Naive thymus-derived CD4-positive, alpha-beta T cell (primary cell): ENCODE results near the gene NLGN2. TPM values are rescaled to one million over a fixed set of nuclear protein-coding genes. Genes with fewer than 3 reads are reported as not detected.

Experiments
- ATAC-seq: fragments of 150-1000 bp; cut with Tn5 transposase; 2 replicates; pipeline ENCODE4 v1.10.0; 2021; ENCODE audit warnings: mild to moderate bottlenecking, moderate library complexity
- CTCF ChIA-PET: fragments of 350-600 bp; sonication (Branson Sonifier 250); formaldehyde crosslinking; loops from one replicate; lab custom pipeline; 2021; ENCODE audit warnings: antibody characterized with exemption; lab: Charles Lee
- POLR2A ChIA-PET: fragments of 350-600 bp; sonication (Branson Sonifier 250); formaldehyde crosslinking; loops from one replicate; lab custom pipeline; 2021; ENCODE audit warnings: antibody characterized with exemption, inconsistent platforms; lab: Charles Lee
- DNase-seq, 9 donors: peaks; one replicate each; pipeline versions ENCODE4 v3.0.0 to v3.0.0-alpha.2; 2020 to 2022; ENCODE audit warnings: mixed read lengths in 1 of 9
- H3K27ac ChIP-seq: one replicate; pipeline ENCODE4 v1.7.0; 2013; ENCODE audit warnings: mild to moderate bottlenecking, low read depth, low read length, moderate library complexity
- H3K27me3 ChIP-seq, 2 donors: one replicate each; pipeline ENCODE4 v1.7.0; 2013; ENCODE audit warnings: low read length in 2 of 2, mild to moderate bottlenecking in 2 of 2, moderate library complexity in 2 of 2; ENCODE audit not compliant: control insufficient read depth in 2 of 2, insufficient read depth in 2 of 2
- H3K36me3 ChIP-seq, 3 experiments: 1 replicate in 2 of 3; 2 replicates in 1 of 3; pipeline ENCODE4 v1.7.0; 2013; ENCODE audit warnings: low read length in 3 of 3, mild to moderate bottlenecking in 3 of 3, moderate library complexity in 1 of 3; ENCODE audit not compliant: insufficient read depth in 3 of 3, control insufficient read depth in 2 of 3
- H3K4me1 ChIP-seq, 2 donors: one replicate each; pipeline ENCODE4 v1.7.0; 2013; ENCODE audit warnings: low read length in 2 of 2, mild to moderate bottlenecking in 2 of 2, moderate library complexity in 1 of 2; ENCODE audit not compliant: control insufficient read depth in 2 of 2, insufficient read depth in 2 of 2
- H3K4me3 ChIP-seq: 2 replicates; pipeline ENCODE4 v1.7.0; 2013; ENCODE audit warnings: mild to moderate bottlenecking, low read length
- H3K9me3 ChIP-seq, 3 experiments: 1 replicate in 2 of 3; 2 replicates in 1 of 3; pipeline ENCODE4 v1.7.0; 2013; ENCODE audit warnings: low read length in 3 of 3; ENCODE audit not compliant: control insufficient read depth in 2 of 3
- H3K27ac Mint-ChIP-seq, 9 donors: one replicate each; pipeline ENCODE4 v1.8.0; 2020 to 2022; ENCODE audit warnings: mixed read lengths in 9 of 9, mild to moderate bottlenecking in 8 of 9, moderate library complexity in 5 of 9, inconsistent platforms in 2 of 9
- H3K27me3 Mint-ChIP-seq, 5 donors: one replicate each; pipeline ENCODE4 v1.8.0; 2021 to 2022; ENCODE audit warnings: mixed read lengths in 5 of 5, mild to moderate bottlenecking in 1 of 5
- H3K36me3 Mint-ChIP-seq, 5 donors: one replicate each; pipeline ENCODE4 v1.8.0; 2020 to 2022; ENCODE audit warnings: mixed read lengths in 5 of 5, mild to moderate bottlenecking in 3 of 5, inconsistent platforms in 1 of 5
- H3K4me1 Mint-ChIP-seq, 7 donors: one replicate each; pipeline ENCODE4 v1.8.0; 2020 to 2022; ENCODE audit warnings: mixed read lengths in 7 of 7, mild to moderate bottlenecking in 3 of 7, inconsistent platforms in 1 of 7
- H3K4me3 Mint-ChIP-seq, 10 donors: one replicate each; pipeline ENCODE4 v1.8.0; 2020 to 2022; ENCODE audit warnings: mild to moderate bottlenecking in 10 of 10, mixed read lengths in 10 of 10, moderate library complexity in 6 of 10, inconsistent platforms in 2 of 10
- H3K9me3 Mint-ChIP-seq, 11 donors: one replicate each; pipeline ENCODE4 v1.8.0; 2020 to 2022; ENCODE audit warnings: mixed read lengths in 11 of 11, mild to moderate bottlenecking in 4 of 11, inconsistent platforms in 1 of 11, moderate library complexity in 1 of 11
- intact Hi-C, 2 donors: fragments of 100-400 bp; cut with micrococcal nuclease; formaldehyde crosslinking; loops; one replicate each; pipeline ENCODE4 v1.15.1; 2023
- polyA plus RNA-seq, 2 donors: library from polyadenylated mRNA; unstranded; fragments of 300-500 nt; fragmentation: Illumina TruSeq; gene quantifications; one replicate each; pipeline ENCODE4 v1.2.3, GENCODE V29; 2021
- total RNA-seq, 6 experiments: library from RNA in 5 of 6; stranded (reverse) in 5 of 6; gene quantifications; 1 replicate in 5 of 6; 2 replicates in 1 of 6; pipeline ENCODE4 v1.2.3 and lab custom pipeline; 2021 to 2026

Gene NLGN2
- total and polyA plus RNA-seq, 7 experiments from 2014 or later, result 0.20 to 17.8 (median 8.6) TPM

- H3K27me3 ChIP-seq, result no peaks in the 10 kb centered on the region
- no peak overlapping the region for H3K4me3 ChIP-seq
- ChIA-PET POLR2A (interaction anchor here (0.7 to 2.2 kb wide), 6 partner anchors 9 to 239 kb away, joined by 3 to 7 read pairs (median 4); partner anchors contain the start of genes ACAP1, POLR2A and SAT2), CTCF (interaction anchor here (0.7 to 1.0 kb wide), 3 partner anchors 32 to 196 kb away, joined by 3 read pairs; no protein-coding TSS in a partner anchor)
- peak overlapping the region; percentile 17 for H3K27ac ChIP-seq
- DNase-seq (no peak), ATAC-seq (no peak)
- H3K4me1 ChIP-seq, result peaks cover 13 to 32% of the 10 kb centered on the region in 2 donors
- Mint-ChIP-seq H3K4me1 (peaks cover 24 to 44% (median 30%) of the 10 kb centered on the region in 7 donors), H3K9me3 (no peaks in the 10 kb centered on the region), H3K36me3 (peaks cover 0 to 25% (median 18%) of the 10 kb centered on the region in 5 donors), H3K27ac (peak overlapping the region in 2 of 9 donors; percentile 51 to 75), H3K27me3 (no peaks in the 10 kb centered on the region), H3K4me3 (no peak overlapping the region)
- no peaks in the 10 kb centered on the region for H3K9me3 ChIP-seq
- H3K36me3 ChIP-seq, result peaks cover 8 to 64% (median 16%) of the 10 kb centered on the region in 3 experiments
- intact Hi-C loops, result no loop called here
Measured at GRCh38 chr17:7388856-7389255, 18.8 kb upstream of the NLGN2 start.

GRCh38 chr17:7389924-7390910, 17.4 kb upstream of the NLGN2 start:
- Mint-ChIP-seq H3K4me3 (peak overlapping the region in 1 of 10 donors; percentile 3), H3K27me3 (no peaks in the 10 kb centered on the region), H3K4me1 (peaks cover 24 to 43% (median 28%) of the 10 kb centered on the region in 7 donors), H3K27ac (peak overlapping the region in 3 of 9 donors; percentile 18 to 73 (median 72)), H3K36me3 (peaks cover 0 to 25% (median 19%) of the 10 kb centered on the region in 5 donors), H3K9me3 (no peaks in the 10 kb centered on the region)
- intact Hi-C loops, result loop anchor here in 1 of 2 donors (5.0 kb wide), 1 partner anchor 67 kb away; no protein-coding TSS in a partner anchor
- Histone ChIP-seq H3K27me3 (no peaks in the 10 kb centered on the region), H3K4me3 (no peak overlapping the region), H3K9me3 (no peaks in the 10 kb centered on the region), H3K4me1 (peaks cover 7 to 25% of the 10 kb centered on the region in 2 donors), H3K27ac (peak overlapping the region; percentile 12), H3K36me3 (peaks cover 8 to 64% (median 16%) of the 10 kb centered on the region in 3 experiments)
- ATAC-seq (no peak), DNase-seq (no peak)
- CTCF ChIA-PET, result no interaction called here
- POLR2A ChIA-PET, result interaction anchor here (0.6 to 5.9 kb wide), 6 partner anchors 13 to 510 kb away, joined by 3 to 38 read pairs (median 5); partner anchors contain the start of genes ACAP1, DVL2, POLR2A and TMEM256

- no peaks in the 10 kb centered on the region for H3K9me3 Mint-ChIP-seq
- peak overlapping the region in 5 of 10 donors; percentile 1 to 97 (median 71) for H3K4me3 Mint-ChIP-seq
- no peak for ATAC-seq
- no peak for DNase-seq
- H3K4me1 ChIP-seq, result peaks cover 7 to 25% of the 10 kb centered on the region in 2 donors
- no peaks in the 10 kb centered on the region for H3K9me3 ChIP-seq
- H3K36me3 Mint-ChIP-seq, result peaks cover 0 to 25% (median 19%) of the 10 kb centered on the region in 5 donors
- H3K4me1 Mint-ChIP-seq, result peaks cover 25 to 48% (median 30%) of the 10 kb centered on the region in 7 donors
- H3K27ac Mint-ChIP-seq, result peak overlapping the region in 6 of 9 donors; percentile 34 to 82 (median 62)
- H3K4me3 ChIP-seq, result no peak overlapping the region
- H3K27ac ChIP-seq, result peak overlapping the region; percentile 39
- H3K27me3 ChIP-seq, result no peaks in the 10 kb centered on the region
- peaks cover 8 to 64% (median 16%) of the 10 kb centered on the region in 3 experiments for H3K36me3 ChIP-seq
- POLR2A ChIA-PET, result interaction anchor here (0.6 to 5.9 kb wide), 5 partner anchors 10 to 509 kb away, joined by 3 to 38 read pairs (median 3); partner anchors contain the start of genes DVL2 and TMEM256
- no peaks in the 10 kb centered on the region for H3K27me3 Mint-ChIP-seq
- intact Hi-C loops, result loop anchor here in 1 of 2 donors (5.0 kb wide), 1 partner anchor 66 kb away; no protein-coding TSS in a partner anchor
- CTCF ChIA-PET, result no interaction called here
Measured at GRCh38 chr17:7391307-7391706, 16.3 kb upstream of the NLGN2 start.

- Histone ChIP-seq H3K36me3 (peaks cover 8 to 49% (median 16%) of the 10 kb centered on the region in 3 experiments), H3K4me3 (peak overlapping the region; percentile 94), H3K27ac (peak overlapping the region; percentile 87), H3K9me3 (no peaks in the 10 kb centered on the region), H3K4me1 (peaks cover 7 to 25% of the 10 kb centered on the region in 2 donors), H3K27me3 (no peaks in the 10 kb centered on the region)
- CTCF ChIA-PET, result interaction anchor here (0.6 to 2.2 kb wide), 2 partner anchors 37 to 63 kb away, joined by 3 to 7 read pairs; partner anchors contain the start of gene TMEM95
- ATAC-seq (no peak), DNase-seq (no peak)
- Mint-ChIP-seq H3K27me3 (no peaks in the 10 kb centered on the region), H3K4me1 (peaks cover 25 to 48% (median 28%) of the 10 kb centered on the region in 7 donors), H3K4me3 (peak overlapping the region; percentile 58 to 97 (median 94)), H3K9me3 (no peaks in the 10 kb centered on the region), H3K27ac (peak overlapping the region in 8 of 9 donors; percentile 18 to 97 (median 78)), H3K36me3 (peaks cover 0 to 25% (median 19%) of the 10 kb centered on the region in 5 donors)
- intact Hi-C loops, result loop anchor here in 1 of 2 donors (5.0 kb wide), 1 partner anchor 64 kb away; no protein-coding TSS in a partner anchor
- POLR2A ChIA-PET, result interaction anchor here (0.5 to 5.9 kb wide), 6 partner anchors 9 to 767 kb away, joined by 3 to 38 read pairs (median 4); partner anchors contain the start of genes POLR2A and TMEM256
Measured at GRCh38 chr17:7392696-7393612, 14.7 kb upstream of the NLGN2 start.

GRCh38 chr17:7393613-7394451, 13.8 kb upstream of the NLGN2 start:
- POLR2A ChIA-PET, result interaction anchor here (0.5 to 5.9 kb wide), 14 partner anchors 8 to 767 kb away, joined by 3 to 38 read pairs (median 4); partner anchors contain the start of genes POLR2A, TMEM102 and TMEM256
- Mint-ChIP-seq H3K9me3 (no peaks in the 10 kb centered on the region), H3K27ac (peak overlapping the region; percentile 83 to 97 (median 90)), H3K4me3 (peak overlapping the region; percentile 89 to 97 (median 95)), H3K27me3 (no peaks in the 10 kb centered on the region), H3K4me1 (peaks cover 25 to 48% (median 28%) of the 10 kb centered on the region in 7 donors), H3K36me3 (peaks cover 0 to 25% (median 19%) of the 10 kb centered on the region in 5 donors)
- CTCF ChIA-PET, result interaction anchor here (0.6 to 2.2 kb wide), 5 partner anchors 10 to 167 kb away, joined by 3 to 7 read pairs (median 3); partner anchors contain the start of genes ACAP1 and TMEM95
- Histone ChIP-seq H3K36me3 (peaks cover 8 to 40% (median 16%) of the 10 kb centered on the region in 3 experiments), H3K9me3 (no peaks in the 10 kb centered on the region), H3K27ac (peak overlapping the region; percentile 87), H3K4me1 (peaks cover 7 to 25% of the 10 kb centered on the region in 2 donors), H3K4me3 (peak overlapping the region; percentile 94), H3K27me3 (no peaks in the 10 kb centered on the region)
- ATAC-seq (peak; percentile 77), DNase-seq (peak in 7 of 9 donors; percentile 49 to 78 (median 72))
- intact Hi-C loops, result loop anchor here (1.0 to 5.0 kb wide), 6 partner anchors 10 to 91 kb away; partner anchors contain the start of genes TMEM256 (in 2 of the 2), POLR2A (in 1 of the 2) and TMEM102 (in 1 of the 2)
